DMS79 treated with DMSO at 0.1 percent for 48 hours (cell line): Measurements from ENCODE around the gene LSM5.

ENCODE experiments used
- DNase-seq: peaks from one replicate; lab custom pipeline; 2025; lab: John Stamatoyannopoulos, UW

LSM5 gene

GRCh38 chr7:32459788-32460187 is 30.4 kb downstream of the LSM5 start:
- no peak for DNase-seq

- no peak for DNase-seq
These were observed 32.2 kb downstream of the LSM5 start for GRCh38 chr7:32458025-32458424.

GRCh38 chr7:32453341-32454011 is 36.7 kb downstream of the LSM5 start:
- peak; percentile 83 for DNase-seq

GRCh38 chr7:32447218-32447617 is 43.0 kb downstream of the LSM5 start:
- DNase-seq: no peak

GRCh38 chr7:32436146-32436928 is 53.8 kb downstream of the LSM5 start:
- DNase-seq: no peak
